Stimulated activated CD4-positive, alpha-beta T cell treated with anti-CD3 and anti-CD28 coated beads, Interleukin-4, amount 100 ng/mL, for 24 hours (primary cell): ENCODE results near the gene FIS1.
"Not testable (repeated sequence)": the region's sequence is repeated elsewhere in the genome, so short reads cannot be mapped to it uniquely, and the experiment has no call there.

ENCODE experiments used
- DNase-seq: peaks from one replicate; pipeline ENCODE4 v3.0.0-alpha.2; 2020

Gene FIS1

GRCh38 chr7:101255796-101256195 lies 10.9 kb upstream of the FIS1 start:
- DNase-seq = no peak

- not testable (repeated sequence) for DNase-seq
Observed at GRCh38 chr7:101253199-101253598, 8.3 kb upstream of the FIS1 start.

GRCh38 chr7:101251871-101252659 lies 7.2 kb upstream of the FIS1 start:
- DNase-seq = peak; percentile 99

GRCh38 chr7:101250324-101250723 lies 5.4 kb upstream of the FIS1 start:
- DNase-seq = no peak

GRCh38 chr7:101248276-101248675 lies 3.4 kb upstream of the FIS1 start:
- DNase-seq = no peak

- no peak for DNase-seq
Observed at GRCh38 chr7:101245147-101245668, 327 bp upstream of the FIS1 start.

GRCh38 chr7:101243646-101244374 lies 1.1 kb downstream of the FIS1 start:
- DNase-seq = no peak

- no peak for DNase-seq
Observed at GRCh38 chr7:101241443-101242349, 3.2 kb downstream of the FIS1 start.

GRCh38 chr7:101241015-101241363 lies 3.9 kb downstream of the FIS1 start:
- DNase-seq = no peak

GRCh38 chr7:101240226-101241014 lies 4.5 kb downstream of the FIS1 start:
- DNase-seq = no peak

GRCh38 chr7:101239951-101240220 lies 5.0 kb downstream of the FIS1 start:
- no peak for DNase-seq

GRCh38 chr7:101239191-101239950 lies 5.5 kb downstream of the FIS1 start:
- no peak for DNase-seq

- DNase-seq = no peak
Observed at GRCh38 chr7:101238226-101239182, 6.4 kb downstream of the FIS1 start.

GRCh38 chr7:101237206-101238067 lies 7.4 kb downstream of the FIS1 start, which contains the start of gene CLDN15:
CLDN15 (minus strand) TSS chr7:101237802; CDS start chr7:101237581, 221 bp downstream.
- no peak for DNase-seq

- no peak for DNase-seq
Observed at GRCh38 chr7:101236292-101236835, 8.5 kb downstream of the FIS1 start.

GRCh38 chr7:101235522-101235921 lies 9.4 kb downstream of the FIS1 start:
- no peak for DNase-seq

- no peak for DNase-seq
Observed at GRCh38 chr7:101235050-101235449, 9.8 kb downstream of the FIS1 start.

- DNase-seq = no peak
Observed at GRCh38 chr7:101234636-101235035, 10.2 kb downstream of the FIS1 start.

GRCh38 chr7:101233907-101234547 lies 10.9 kb downstream of the FIS1 start:
- DNase-seq = no peak
